ENCODE measurements around the gene DCAF5. TPM values are rescaled to one million over a fixed set of nuclear protein-coding genes. Genes with fewer than 3 reads are reported as not detected.
A peak's percentile ranks its signal among the peaks of the same experiment; 100 is the strongest.

DCAF5 gene
- total RNA-seq, 1 experiment from 2014 or later: 29.1 TPM

- Histone ChIP-seq H3K9me2 (ENCODE audit: insufficient read depth) (no peaks in the 10 kb centered on the region), H3K4me3 (no peak overlapping the region), H3K4me1 (replicated peaks; ENCODE audit: insufficient read depth) (peaks cover 28% of the 10 kb centered on the region), H3K27me3 (ENCODE audit: insufficient read depth, low read depth) (no peaks in the 10 kb centered on the region), H3K27ac (no peak overlapping the region), H2AFZ (no peak overlapping the region), H4K20me1 (ENCODE audit: insufficient read depth) (no peaks in the 10 kb centered on the region), H3K4me2 (no peak overlapping the region), H3F3A (ENCODE audit: insufficient read depth, low read depth) (peaks cover 20% of the 10 kb centered on the region; the same call in 1 of the 2 replicates), H3K9me3 (ENCODE audit: insufficient read depth, low read depth) (no peaks in the 10 kb centered on the region), H3K36me3 (ENCODE audit: low read depth) (no peaks in the 10 kb centered on the region), H3K79me2 (ENCODE audit: low read depth) (no peaks in the 10 kb centered on the region)
- POLR2A ChIA-PET (ENCODE audit: unreplicated experiment): no interaction called here
- intact Hi-C loops (cut with micrococcal nuclease; ENCODE audit: unreplicated experiment): no loop called here
- DNase-seq: no peak
- no TSS peak for BruUV-seq (replicated peaks)
- CTCF ChIA-PET: interaction anchor here (0.6 kb wide), 1 partner anchor 546 kb away, joined by 3 read pairs; no protein-coding TSS in a partner anchor
- TF ChIP-seq EZH2 (IDR thresholded peaks at IDR 0.05; ENCODE audit: low read depth) (no peak), CTCF (conservative IDR thresholded peaks at IDR 0.05) (no peak)
Measured at GRCh38 chr14:69014829-69015259, 138.1 kb downstream of the DCAF5 start.

- Histone ChIP-seq H3F3A (ENCODE audit: insufficient read depth, low read depth) (peaks cover 20% of the 10 kb centered on the region; the same call in 1 of the 2 replicates), H3K4me1 (replicated peaks; ENCODE audit: insufficient read depth) (peaks cover 28% of the 10 kb centered on the region), H4K20me1 (ENCODE audit: insufficient read depth) (no peaks in the 10 kb centered on the region), H2AFZ (no peak overlapping the region), H3K27me3 (ENCODE audit: insufficient read depth, low read depth) (no peaks in the 10 kb centered on the region), H3K79me2 (ENCODE audit: low read depth) (no peaks in the 10 kb centered on the region), H3K36me3 (ENCODE audit: low read depth) (no peaks in the 10 kb centered on the region), H3K9me2 (ENCODE audit: insufficient read depth) (no peaks in the 10 kb centered on the region), H3K9me3 (ENCODE audit: insufficient read depth, low read depth) (no peaks in the 10 kb centered on the region), H3K4me2 (peak overlapping the region; percentile 24), H3K27ac (no peak overlapping the region), H3K4me3 (no peak overlapping the region)
- no peak for TF ChIP-seq CTCF (conservative IDR thresholded peaks at IDR 0.05)
- no peak for TF ChIP-seq EZH2 (IDR thresholded peaks at IDR 0.05; ENCODE audit: low read depth)
- BruUV-seq (replicated peaks): no TSS peak
- DNase-seq: peak; percentile 83 to 98
- intact Hi-C loops (cut with micrococcal nuclease; ENCODE audit: unreplicated experiment): no loop called here
- ChIA-PET POLR2A (ENCODE audit: unreplicated experiment) (interaction anchor here (0.6 to 0.8 kb wide), 4 partner anchors 9 to 82 kb away, joined by 4 to 10 read pairs (median 4); no protein-coding TSS in a partner anchor), CTCF (interaction anchor here (0.6 to 1.0 kb wide), 3 partner anchors 76 to 545 kb away, joined by 3 read pairs; no protein-coding TSS in a partner anchor)
Measured at GRCh38 chr14:69013943-69014782, 138.8 kb downstream of the DCAF5 start.

- no peaks in the 10 kb centered on the region for H4K20me1 ChIP-seq (ENCODE audit: insufficient read depth)
- DNase-seq: no peak
- peaks cover 28% of the 10 kb centered on the region for H3K4me1 ChIP-seq (replicated peaks; ENCODE audit: insufficient read depth)
- no peaks in the 10 kb centered on the region for H3K27me3 ChIP-seq (ENCODE audit: insufficient read depth, low read depth)
- intact Hi-C loops (cut with micrococcal nuclease; ENCODE audit: unreplicated experiment): no loop called here
- no peaks in the 10 kb centered on the region for H3K36me3 ChIP-seq (ENCODE audit: low read depth)
- H3K79me2 ChIP-seq (ENCODE audit: low read depth): no peaks in the 10 kb centered on the region
- BruUV-seq (replicated peaks): no TSS peak
- H2AFZ ChIP-seq: no peak overlapping the region
- H3K9me3 ChIP-seq (ENCODE audit: insufficient read depth, low read depth): no peaks in the 10 kb centered on the region
- H3K27ac ChIP-seq: peak overlapping the region; percentile 15; the same call in 1 of the 2 replicates
- H3F3A ChIP-seq (ENCODE audit: insufficient read depth, low read depth): peaks cover 20% of the 10 kb centered on the region; the same call in 1 of the 2 replicates
- H3K9me2 ChIP-seq (ENCODE audit: insufficient read depth): no peaks in the 10 kb centered on the region
- ChIA-PET POLR2A (ENCODE audit: unreplicated experiment) (interaction anchor here (0.7 kb wide), 1 partner anchor 123 kb away, joined by 3 read pairs; no protein-coding TSS in a partner anchor), CTCF (no interaction called here)
- H3K4me3 ChIP-seq: no peak overlapping the region
- no peak overlapping the region for H3K4me2 ChIP-seq
- TF ChIP-seq CTCF (conservative IDR thresholded peaks at IDR 0.05): no peak
- no peak for TF ChIP-seq EZH2 (IDR thresholded peaks at IDR 0.05; ENCODE audit: low read depth)
Measured at GRCh38 chr14:69012256-69012953, 140.5 kb downstream of the DCAF5 start.
